Gastrocnemius medialis (tissue), 4 donors: Measurements from ENCODE around the gene BRSK1.

Experiments used
- POLR2A ChIP-seq, 2 donors: fragments of 450-650 bp; IDR thresholded peaks; one replicate each; pipeline ENCODE4 v1.6.1; 2017; ENCODE audit warnings: antibody characterized with exemption in 2 of 2, mild to moderate bottlenecking in 2 of 2, moderate library complexity in 2 of 2
- TF ChIP-seq, protein P1 (sequence below), 5 experiments: fragments of 450-650 bp in 3 of 5; fragments of 200-600 bp in 2 of 5; sonication (generic) in 2 of 5; IDR thresholded peaks in 4 of 5; conservative IDR thresholded peaks in 1 of 5; 1 replicate in 4 of 5; 2 replicates in 1 of 5; pipeline ENCODE4 v1.5.1; 2016 to 2019; ENCODE audit warnings: antibody characterized with exemption in 5 of 5, mild to moderate bottlenecking in 3 of 5, moderate library complexity in 3 of 5

DNA sequence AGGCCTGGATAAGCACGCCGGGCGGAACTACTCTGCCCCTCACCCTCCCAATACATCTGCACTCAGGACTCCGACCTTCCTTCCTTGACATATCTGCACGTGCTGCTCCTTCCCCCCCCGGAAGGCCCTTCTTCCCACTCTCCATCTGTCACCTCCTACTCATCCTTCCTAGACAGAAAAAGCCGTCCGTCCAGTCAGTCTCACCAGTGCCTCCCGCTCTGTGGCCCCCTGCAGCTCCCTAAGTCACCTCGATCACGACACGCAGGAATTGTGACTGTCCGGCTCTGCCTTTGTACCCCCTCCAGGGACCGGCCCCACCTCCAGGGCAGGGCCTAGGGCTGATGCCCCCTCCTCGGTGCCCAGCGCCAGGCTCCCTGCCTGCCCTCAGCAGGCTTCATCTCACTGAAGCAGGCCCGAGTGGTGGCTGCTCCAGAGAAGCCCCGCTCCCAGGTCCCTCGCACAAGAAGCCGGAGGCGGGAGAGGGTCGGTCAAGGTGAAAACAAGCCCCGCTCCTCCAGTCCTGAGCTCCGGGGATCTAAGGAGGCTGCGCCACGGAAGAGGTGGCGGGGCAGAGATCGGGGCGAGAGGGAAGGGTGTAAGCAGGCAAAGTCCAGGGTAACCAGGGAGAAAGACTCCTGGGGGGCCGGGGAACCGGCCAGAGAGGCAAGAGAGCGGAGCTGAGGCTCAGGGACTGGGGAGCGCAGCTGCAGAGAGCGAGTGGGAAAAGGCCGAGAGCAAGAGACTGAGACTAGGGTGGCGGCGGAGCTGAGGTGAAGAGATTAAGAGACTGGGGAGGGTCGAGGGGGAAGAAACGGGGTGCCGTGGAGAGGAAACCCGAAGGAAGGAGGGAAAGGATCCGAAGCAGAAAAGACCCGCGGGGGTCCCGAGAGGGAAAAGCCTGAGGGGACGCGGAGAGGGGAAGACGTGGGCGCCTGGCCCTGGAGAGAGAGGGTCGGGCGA lies 26.1 kb upstream of the BRSK1 start:
- TF ChIP-seq, protein P1, sequence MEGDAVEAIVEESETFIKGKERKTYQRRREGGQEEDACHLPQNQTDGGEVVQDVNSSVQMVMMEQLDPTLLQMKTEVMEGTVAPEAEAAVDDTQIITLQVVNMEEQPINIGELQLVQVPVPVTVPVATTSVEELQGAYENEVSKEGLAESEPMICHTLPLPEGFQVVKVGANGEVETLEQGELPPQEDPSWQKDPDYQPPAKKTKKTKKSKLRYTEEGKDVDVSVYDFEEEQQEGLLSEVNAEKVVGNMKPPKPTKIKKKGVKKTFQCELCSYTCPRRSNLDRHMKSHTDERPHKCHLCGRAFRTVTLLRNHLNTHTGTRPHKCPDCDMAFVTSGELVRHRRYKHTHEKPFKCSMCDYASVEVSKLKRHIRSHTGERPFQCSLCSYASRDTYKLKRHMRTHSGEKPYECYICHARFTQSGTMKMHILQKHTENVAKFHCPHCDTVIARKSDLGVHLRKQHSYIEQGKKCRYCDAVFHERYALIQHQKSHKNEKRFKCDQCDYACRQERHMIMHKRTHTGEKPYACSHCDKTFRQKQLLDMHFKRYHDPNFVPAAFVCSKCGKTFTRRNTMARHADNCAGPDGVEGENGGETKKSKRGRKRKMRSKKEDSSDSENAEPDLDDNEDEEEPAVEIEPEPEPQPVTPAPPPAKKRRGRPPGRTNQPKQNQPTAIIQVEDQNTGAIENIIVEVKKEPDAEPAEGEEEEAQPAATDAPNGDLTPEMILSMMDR (IDR thresholded peaks at IDR 0.05 in 4 of 5, conservative IDR thresholded peaks at IDR 0.05 in 1 of 5) = no peak
- no peak for TF ChIP-seq POLR2A (IDR thresholded peaks at IDR 0.05)
